GM19328 (cell line): ENCODE results near the gene SFTPD.
A peak's percentile ranks its signal among the peaks of the same experiment; 100 is the strongest.

Source experiments
- ATAC-seq: cut with Tn5 transposase; IDR thresholded peaks from one replicate; pipeline ENCODE4 v1.9.1; 2021; ENCODE audit warnings: mild to moderate bottlenecking, moderate library complexity; ENCODE audit not compliant: unreplicated experiment

The SFTPD gene

DNA sequence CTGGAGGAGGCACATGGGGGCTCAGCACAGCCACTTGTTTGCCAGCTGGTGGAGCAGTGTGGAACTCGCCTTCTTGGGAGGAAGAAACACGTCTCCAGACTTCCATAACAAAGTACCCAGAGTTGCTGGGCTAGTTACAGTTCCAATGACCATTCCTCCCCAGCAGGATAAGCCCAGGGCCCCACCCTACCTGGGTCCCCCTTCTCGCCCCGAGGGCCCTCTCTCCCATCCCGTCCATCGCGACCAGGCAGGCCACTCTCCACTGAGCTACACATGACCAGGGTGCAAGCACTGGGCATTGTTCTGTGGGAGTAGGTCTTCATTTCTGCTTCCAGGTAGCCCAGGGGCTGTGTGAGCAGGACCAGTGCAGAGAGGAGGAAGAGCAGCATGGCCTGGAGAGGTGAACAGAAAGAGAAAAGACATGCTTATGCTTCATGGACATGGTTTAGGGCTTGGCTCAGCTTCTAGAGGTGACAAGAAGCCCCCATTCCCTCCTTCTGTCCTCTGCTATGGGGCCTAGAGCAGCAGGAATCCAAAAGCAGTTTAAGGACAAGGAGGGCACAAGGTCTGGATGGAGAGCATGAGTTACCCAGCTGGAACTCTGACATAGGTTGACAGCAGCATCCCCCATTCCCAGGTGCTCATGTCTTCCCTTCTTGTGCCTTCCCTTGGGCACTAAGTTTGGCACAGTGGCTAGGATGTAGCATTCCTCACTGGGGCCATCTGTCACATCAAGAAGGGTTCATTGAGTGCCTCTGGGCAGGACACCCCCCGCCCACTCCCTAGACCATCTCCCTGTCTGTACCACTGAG, 2.4 kb downstream of the SFTPD start:
- no peak for ATAC-seq

DNA sequence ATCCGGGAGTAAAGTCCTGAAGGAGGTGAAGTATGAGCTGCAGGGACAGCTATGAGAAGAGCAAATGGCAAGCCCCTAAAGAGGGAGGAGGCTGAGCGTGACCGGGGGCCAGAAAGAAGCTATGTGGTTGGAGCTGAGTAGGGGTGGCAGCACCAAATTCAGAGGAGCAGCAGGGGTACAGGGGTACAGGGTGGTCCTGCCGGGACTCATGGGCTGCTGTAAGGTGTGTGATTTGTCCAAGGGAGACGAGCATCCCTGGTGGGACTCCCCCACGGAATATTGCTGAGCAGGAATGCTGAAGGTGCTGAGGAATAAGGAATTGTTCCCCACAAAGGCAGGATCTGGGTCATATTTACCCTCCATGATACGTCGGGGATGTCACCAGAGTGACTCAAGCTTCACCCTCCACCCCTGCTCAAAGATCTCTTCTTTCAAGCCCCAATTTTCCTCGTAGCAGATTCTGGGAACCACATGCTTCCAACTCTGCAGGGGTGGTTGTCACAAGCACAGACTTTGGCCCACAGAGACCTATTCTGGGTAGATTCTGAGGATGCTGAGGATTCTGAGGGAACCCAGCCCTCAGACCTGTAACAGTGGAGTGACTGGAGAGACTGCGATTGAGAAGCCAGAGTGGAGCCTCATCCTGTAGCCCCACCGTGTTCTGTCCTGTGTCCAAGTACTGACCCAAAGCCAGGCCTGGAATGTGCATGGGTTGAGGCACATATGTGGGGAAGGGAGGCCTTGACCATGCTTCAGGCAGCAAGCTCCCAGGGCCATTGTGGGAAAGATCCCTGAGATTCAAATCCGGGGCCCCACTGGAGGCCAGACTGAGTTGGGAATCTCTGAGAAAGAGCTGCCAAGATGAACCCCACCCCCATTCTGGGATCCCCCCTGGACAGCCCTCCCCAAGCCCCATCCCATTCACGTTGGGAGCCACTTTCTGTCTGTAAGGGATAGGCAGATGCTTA, 4.2 kb downstream of the SFTPD start:
- ATAC-seq = no peak

DNA sequence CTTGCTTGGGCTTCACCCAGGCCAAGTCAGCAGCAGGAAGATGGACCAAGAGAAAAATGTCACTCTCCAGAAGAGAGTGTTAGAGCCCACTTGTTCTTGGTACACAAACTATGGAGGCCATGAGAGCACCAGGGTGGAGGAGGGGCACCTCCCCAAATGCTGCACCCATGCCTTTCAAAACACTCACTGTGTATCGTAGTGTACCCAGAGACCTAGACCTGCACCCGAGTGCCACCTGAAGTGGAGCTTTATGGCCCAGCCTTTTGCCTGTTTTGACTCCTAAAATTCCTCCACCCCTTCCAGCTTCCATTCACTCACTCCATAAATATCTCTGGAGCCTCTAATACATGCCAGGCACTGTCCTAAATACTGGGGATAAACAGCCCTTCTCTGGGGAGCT, 5.0 kb downstream of the SFTPD start:
- ATAC-seq = no peak

DNA sequence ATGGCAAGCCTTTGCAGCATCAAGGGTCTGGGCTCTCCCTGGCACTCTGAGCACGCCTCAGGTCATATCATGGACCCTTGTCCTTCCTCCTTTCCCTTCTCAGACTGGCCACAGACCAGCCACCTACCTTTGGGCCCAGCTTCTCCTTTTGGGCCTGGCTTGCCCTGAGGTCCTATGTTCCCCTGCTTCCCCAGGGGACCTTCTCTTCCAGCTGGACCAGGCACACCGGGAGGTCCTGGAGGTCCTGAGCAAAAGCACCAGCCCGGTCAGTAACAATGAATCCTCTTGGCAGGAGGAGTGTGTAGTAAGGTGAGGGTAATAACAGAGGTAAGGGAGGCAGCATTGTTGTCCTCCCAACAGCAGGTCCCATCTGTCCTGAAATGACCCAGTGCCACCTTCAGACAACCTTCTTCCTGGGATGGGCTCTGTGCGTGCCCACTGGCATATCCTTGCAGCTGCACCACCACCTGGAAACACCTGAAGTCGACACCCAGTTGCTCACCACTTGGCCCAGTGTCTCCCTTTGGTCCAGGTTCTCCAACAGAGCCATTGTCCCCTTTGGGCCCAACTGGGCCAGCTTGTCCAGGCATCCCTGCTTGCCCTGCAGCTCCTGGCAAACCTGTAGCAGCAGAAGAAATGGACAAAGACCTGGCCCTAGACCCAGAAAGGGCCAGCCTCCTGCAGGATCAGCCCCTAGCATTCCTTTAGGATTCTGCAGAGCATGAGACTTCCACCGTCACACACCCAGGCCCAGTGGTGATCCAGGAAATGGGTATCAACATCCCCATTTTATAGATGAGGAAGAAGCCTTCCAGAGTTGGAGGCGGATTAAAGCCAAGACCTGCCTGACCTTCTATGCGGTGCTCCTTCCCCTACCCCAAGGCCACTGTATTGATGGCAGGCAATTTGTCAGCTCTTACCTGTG, 6.4 kb downstream of the SFTPD start:
- ATAC-seq = no peak

DNA sequence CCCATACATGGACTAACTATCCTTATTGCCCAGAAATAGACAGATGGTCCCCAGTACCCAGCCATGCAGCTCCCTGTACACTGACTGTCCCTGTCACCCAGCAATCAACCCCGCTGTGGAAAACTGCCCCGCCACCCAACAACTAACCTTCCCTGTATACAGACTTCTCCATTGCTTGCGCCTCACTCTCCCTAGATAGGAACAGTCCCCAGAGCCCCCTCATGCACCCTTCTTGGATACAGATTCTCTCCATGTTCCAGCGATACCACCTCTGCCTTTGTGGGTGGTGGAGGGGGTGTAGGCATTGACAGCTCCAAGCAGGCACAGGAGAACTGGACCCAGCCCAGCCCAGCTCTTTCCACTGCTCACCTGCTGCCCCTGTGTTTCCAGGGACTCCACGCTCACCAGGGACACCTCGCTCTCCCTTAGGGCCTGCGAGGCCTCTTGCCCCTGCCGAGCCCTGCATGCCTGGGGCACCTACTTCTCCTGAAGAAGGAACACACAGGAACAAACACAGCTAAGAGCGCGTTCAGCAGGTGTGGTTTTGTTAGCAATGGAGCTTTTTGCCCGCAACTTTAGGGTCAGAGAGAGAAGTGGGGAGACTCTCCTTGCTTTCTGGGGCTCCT, 7.2 kb downstream of the SFTPD start:
- no peak for ATAC-seq

DNA sequence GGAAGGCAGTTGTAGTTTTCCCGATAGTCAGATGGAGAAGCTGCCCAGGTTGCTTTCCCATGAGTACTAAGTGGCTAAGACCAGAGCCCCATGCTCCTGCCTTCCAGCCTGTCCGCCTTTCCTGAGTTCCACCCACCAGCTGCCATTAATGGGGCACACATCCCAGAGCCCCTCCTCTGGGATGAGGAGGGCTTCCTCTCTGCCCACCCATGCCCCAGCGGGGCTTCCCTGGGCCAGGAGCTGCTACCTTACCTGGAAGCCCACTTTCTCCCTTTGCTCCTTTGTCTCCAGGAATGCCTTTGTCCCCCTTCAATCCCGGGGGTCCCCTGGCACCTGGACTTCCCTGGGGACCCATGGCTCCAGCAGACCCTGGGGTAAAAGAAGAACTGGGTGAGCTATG, 7.8 kb downstream of the SFTPD start:
- no peak for ATAC-seq

DNA sequence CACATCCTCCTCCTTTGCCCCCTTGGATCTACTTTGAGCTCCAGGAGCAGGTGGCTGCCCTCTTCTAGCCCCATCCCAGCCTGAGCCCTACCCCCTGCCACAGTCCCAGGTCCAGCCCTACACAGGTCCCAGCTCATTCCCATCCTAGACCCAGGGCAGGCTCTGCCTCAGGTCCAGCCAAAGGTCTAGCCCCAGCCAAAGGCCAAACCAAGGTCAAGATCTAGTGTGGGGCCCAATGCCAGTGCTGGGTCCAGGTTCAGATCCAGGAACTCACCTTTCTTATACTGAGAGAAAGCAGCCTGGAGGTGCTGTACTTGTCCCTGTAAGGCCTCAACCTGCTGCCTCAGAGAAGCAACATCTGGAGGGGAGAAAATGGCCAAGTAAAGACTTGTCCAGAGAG, 8.5 kb downstream of the SFTPD start:
- ATAC-seq = no peak

DNA sequence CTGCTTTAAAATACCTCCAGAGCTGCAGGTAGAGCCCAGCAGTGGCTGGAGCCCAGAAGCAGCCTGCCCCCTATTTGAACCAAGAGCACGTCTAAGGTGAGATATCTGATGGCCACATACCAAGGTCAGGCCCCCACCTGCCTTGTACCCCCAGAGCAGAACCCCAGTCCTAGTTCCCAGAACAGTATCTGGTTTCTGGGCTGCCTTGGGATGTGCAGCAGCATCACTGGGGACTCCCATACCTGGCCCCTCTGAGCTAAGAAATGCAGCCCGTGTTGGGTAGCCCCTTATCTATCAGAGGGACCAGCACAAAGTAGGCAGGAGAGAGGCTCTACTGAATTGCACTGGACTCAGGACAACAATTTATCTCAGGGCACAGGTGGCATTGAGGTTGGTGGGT, 8.9 kb downstream of the SFTPD start:
- no peak for ATAC-seq

DNA sequence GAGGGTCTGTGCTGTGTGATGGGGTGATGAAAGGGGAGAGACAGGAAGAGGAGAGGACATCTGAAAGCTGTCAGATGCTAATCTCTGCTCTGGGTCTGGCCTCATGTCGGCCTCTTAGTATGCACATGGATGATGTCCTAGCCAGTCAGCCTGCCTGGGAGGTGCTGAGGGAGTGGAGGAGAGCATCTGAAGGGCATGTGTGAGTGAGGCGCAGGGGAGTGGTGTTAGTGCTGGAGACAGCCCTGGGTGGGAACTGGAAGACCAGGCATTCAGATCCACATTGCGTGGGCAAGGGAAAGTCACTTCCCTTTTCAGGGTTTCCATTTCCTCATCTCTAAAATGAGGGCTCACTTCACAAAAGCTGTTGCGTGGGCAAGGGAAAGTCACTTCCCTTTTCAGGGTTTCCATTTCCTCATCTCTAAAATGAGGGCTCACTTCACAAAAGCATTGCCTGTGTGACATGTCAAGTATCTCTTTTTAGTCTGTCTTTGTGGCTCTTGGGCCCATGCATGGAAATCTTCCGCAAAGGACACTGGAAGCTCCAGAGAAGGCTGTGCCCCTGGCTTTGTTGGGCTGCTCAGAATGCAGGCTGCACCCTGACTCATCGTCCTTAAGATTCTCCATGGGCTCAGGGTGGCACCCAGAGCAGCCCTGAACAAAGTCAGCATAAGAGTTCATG, 10.0 kb downstream of the SFTPD start:
- ATAC-seq = peak; percentile 83

DNA sequence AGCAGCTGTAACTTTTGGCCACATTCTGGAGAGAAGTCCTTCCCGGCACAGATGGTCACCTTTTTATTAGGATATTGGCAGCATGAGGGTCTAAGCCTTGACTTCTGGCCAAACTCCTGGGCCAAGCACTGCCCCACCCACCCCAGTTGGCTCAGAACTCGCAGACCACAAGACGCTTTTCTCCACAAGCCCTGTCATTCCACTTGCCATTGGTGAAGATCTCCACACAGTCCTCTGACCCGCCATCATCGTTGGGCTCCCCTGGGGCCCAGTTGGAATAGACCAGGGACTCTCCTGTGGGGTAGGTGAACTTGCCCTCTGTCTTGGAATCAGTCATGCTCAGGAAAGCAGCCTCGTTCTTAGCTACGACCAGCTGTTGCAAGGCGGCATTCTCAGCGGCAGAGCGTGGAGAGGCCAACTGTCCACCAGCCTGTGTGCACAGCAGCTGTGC, 11.2 kb downstream of the SFTPD start:
- no peak for ATAC-seq

DNA sequence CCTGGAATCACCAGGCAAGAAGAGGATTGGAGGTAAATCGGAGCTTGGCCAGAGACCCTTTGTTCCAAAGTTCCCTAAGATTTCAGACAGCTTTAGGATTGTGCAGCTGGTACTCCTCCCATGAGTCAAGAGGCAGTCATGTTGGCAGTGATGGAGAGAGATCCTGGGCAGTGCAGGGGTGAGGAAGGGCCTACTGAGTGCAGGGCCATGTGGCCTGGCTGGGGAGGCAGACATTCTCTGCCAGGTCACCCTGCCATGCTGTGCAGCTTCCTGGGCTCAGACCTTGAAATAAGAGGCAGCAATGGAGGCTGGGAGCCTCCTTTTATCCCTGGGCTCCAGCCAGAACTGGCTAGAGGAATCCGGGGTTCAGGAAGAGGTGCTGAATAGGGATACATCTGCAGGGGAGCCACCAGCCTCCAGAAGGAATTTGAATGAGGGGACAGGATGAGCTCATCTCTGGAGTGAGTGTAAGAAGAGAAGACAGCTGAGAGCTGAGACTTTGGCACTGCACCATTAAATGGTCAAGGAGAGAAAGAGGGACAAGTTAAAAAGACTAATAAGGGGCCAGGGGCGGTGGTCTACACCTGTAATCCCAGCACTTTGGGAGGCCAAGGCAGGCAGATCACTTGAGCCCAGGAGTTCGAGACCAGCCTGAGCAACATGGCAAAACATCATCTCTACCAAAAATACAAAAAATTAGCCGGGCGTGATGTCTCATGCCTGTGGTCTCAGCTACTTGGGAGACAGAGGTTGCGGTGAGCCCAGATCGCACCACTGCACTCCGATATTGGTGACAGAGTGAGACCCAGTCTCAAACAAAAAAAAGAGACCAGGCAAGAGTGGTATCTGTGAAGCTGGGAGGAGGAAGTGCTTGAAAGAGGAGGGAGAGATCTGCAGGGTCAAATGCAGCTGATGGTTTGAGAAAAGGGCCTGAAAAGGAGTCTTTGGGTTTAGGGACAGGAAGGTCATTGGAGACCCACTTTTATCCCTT, 12.0 kb downstream of the SFTPD start:
- no peak for ATAC-seq

DNA sequence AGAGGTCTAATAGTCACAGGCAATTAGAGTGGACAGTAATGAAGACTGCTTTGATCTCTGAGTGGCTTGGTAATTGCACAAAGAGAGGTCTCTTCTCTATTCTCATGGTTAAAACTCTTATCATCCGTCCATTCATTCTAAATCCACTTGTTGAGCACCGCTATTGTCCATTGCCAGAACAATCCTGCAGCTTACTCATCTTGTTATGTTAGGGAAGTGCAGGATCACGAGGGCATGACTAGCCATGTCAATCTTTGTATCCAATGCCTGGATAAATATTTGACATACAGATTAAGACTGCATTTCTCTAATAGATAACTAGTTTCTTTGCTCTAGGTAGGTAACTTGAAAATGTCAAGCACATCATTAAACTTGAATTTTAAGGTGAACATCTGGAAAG, 14.9 kb downstream of the SFTPD start:
- no peak for ATAC-seq

DNA sequence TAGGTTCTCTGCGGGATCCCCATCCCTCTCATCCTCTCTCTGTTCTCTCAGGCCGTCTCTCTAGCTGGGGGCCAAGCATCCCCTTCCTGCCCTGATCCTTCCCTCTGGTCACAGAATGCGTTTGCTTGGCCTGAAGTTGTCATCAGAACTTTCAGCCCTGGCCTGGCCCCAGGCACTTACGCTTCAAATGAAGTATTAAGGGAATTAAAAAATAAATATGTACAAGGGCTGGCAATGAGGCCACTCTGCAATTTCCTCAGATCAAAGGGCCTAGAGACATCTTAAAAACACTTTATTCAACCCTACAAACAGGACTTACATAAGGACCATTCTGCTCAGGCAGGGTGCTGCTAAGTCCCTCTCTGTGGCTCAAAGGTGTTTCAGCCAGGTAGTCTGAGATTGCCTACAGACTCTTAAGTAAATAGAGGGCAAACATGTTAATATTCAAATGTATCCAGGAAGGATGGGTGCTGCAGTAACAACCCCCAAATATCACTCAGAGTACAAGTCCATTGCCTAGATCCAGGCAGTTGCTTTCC, 16.0 kb downstream of the SFTPD start:
- ATAC-seq = no peak

DNA sequence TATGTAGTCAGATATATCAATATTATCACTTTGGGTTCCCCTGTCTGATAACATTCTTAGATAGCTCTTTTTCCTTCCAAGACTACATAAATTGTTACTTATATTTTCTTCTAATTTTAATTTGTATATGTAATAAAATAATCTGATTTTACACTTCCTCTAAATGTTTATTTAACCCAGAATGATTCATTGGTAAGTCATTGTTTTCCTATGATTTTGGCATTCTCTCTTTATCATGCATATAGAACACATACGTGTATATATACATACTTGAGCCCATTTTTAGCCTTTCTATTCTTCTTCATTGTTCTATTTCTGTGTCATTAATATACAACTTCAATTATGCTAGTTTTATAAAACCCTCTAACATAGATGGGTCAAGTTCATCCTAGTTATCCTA, 16.6 kb downstream of the SFTPD start:
- no peak for ATAC-seq

DNA sequence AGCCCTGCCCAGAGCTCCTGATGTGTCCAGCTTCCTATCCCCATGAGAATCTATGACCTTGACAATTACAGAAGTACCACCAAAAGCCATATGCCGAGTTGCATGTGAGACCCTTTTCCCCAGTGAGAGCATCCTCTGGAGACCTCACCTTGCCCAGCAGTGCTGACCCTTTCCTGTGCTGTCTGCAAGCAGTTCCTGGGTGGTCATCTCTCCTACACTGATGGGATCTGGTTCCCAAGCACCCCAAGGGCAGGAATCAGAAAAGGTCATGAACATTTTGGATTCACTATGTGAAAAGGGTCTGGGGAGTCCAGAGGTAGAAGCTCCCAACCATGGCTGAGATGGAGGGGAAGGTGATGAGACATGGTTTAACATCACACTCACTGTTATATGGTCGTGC, 18.2 kb downstream of the SFTPD start:
- no peak for ATAC-seq

DNA sequence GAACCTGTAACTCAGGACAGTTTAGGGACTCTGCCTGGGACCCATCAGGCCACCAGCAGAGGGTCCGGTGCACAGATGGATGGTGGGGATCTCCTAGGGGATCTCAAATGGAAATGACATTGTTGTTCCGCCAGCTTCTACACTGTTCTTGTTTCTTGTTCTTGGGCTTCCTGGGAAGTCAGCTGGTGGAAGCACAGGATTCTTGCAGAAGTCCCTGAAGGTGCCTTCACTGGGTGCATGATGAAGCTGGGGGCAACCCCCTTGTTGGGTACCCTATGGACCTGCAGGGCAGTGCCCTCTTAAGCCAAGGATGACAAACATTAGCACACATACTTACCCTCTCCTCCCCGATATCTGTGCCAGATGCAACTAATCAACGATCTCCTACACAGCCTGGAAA, 18.6 kb downstream of the SFTPD start:
- ATAC-seq = no peak

DNA sequence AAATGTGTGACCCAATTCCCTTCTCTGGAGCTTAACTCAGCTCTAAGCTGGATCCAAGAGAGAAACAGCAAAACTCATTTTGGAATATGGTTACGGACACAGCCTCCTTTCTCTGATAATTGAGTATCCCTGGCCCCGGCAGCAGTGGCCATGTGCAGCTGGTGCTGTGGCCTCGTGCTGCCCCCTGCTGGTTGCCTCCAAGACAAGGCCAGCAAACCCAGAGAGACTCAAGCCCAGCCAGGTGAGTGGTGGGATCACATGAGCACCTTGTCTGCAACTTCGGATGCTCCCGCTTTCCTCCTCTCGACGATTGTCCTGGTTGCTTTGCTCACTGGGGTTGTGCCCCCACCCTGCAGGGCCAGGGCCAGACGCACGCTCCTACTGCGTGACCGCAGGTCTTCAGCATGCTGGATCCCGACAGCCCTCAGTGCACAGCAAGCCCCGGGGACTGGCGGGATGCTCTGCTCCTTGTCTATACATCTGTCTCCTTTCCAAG, 19.4 kb downstream of the SFTPD start:
- ATAC-seq = peak; percentile 52

DNA sequence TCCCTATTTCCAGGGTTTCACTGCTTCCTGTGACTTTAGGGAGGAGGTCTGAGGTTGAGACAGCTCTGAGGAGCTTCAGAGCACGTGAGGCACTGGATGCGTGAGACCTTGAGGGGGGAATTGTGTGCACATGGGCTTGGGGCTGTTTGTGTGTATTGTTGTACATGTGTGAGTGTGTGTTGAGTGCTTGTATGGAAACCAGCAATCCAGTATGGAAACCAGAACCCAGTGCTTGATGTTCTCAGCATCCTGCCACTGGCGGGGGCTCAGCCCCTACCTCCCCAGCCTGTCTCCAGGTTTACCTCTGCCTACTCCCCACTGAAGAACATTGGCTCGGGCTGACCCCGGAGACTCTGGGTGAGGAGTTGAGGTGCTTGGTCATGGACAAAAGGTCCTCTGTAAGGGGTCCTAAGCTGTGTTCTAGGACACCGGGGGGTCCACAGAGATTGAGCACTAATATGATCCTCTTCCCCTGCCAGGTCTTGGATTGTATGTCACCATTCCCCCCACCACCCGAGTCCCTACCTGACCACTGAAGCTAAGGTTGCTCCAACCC, 20.8 kb downstream of the SFTPD start:
- ATAC-seq = no peak
